ENCODE results near the gene INTS11.

Gene INTS11

GRCh38 chr1:1284221-1285101, 40.0 kb downstream of the INTS11 start:
- no peak for DNase-seq

GRCh38 chr1:1283821-1284220, 40.6 kb downstream of the INTS11 start:
- DNase-seq = no peak

GRCh38 chr1:1282998-1283397, 41.5 kb downstream of the INTS11 start:
- DNase-seq = no peak

GRCh38 chr1:1281533-1282321, 42.7 kb downstream of the INTS11 start:
- DNase-seq = no peak

GRCh38 chr1:1280782-1281481, 43.5 kb downstream of the INTS11 start:
- no peak for DNase-seq

GRCh38 chr1:1279028-1279427, 45.4 kb downstream of the INTS11 start:
- DNase-seq = no peak

GRCh38 chr1:1278620-1279019, 45.8 kb downstream of the INTS11 start:
- no peak for DNase-seq

GRCh38 chr1:1275836-1276235, 48.6 kb downstream of the INTS11 start:
- DNase-seq = no peak

- no peak for DNase-seq
Observed at GRCh38 chr1:1274931-1275431, 49.5 kb downstream of the INTS11 start.

GRCh38 chr1:1274299-1274930, 50.0 kb downstream of the INTS11 start:
- no peak for DNase-seq

GRCh38 chr1:1273512-1274298, 50.8 kb downstream of the INTS11 start, which contains the start of gene UBE2J2:
TSS of gene UBE2J2 (minus strand) at chr1:1273854. CDS start at chr1:1267992, 5,862 bp downstream.
- peak; percentile 88 to 95 (median 91) for DNase-seq

GRCh38 chr1:1273209-1273511, 51.3 kb downstream of the INTS11 start:
- no peak for DNase-seq

- no peak for DNase-seq
Observed at GRCh38 chr1:1272341-1273208, 51.9 kb downstream of the INTS11 start.

- no peak for DNase-seq
Observed at GRCh38 chr1:1270813-1271212, 53.6 kb downstream of the INTS11 start.

GRCh38 chr1:1268284-1268682, 56.2 kb downstream of the INTS11 start:
- DNase-seq = no peak

GRCh38 chr1:1267488-1268283, 56.8 kb downstream of the INTS11 start:
- no peak for DNase-seq

GRCh38 chr1:1264868-1265272, 59.6 kb downstream of the INTS11 start:
- DNase-seq = no peak

GRCh38 chr1:1264026-1264425, 60.4 kb downstream of the INTS11 start:
- no peak for DNase-seq

- no peak for DNase-seq
Observed at GRCh38 chr1:1262758-1263157, 61.7 kb downstream of the INTS11 start.

GRCh38 chr1:1262071-1262470, 62.4 kb downstream of the INTS11 start:
- no peak for DNase-seq
